Hindlimb muscle (tissue), 1 donor: ENCODE results near the gene ANKRD65. TPM values are rescaled to one million over a fixed set of nuclear protein-coding genes. Genes with fewer than 3 reads are reported as not detected.
"Not testable (repeated sequence)": the region's sequence is repeated elsewhere in the genome, so short reads cannot be mapped to it uniquely, and the experiment has no call there.

Source experiments
- DNase-seq: peaks from one replicate; pipeline ENCODE4 v3.0.0-alpha.2; 2013
- polyA plus RNA-seq: library from polyadenylated mRNA; unstranded; fragments of 120-200 nt; gene quantifications from one replicate; pipeline ENCODE4 v1.2.1, GENCODE V29; 2013; ENCODE audit not compliant: insufficient read length

The ANKRD65 gene
- polyA plus RNA-seq, 1 donor, result 24.7 TPM

- DNase-seq, result not testable (repeated sequence)
Measured at GRCh38 chr1:1370094-1370493, 51.0 kb downstream of the ANKRD65 start.

Other genes with a start within 250 kb of the ANKRD65 start
- 0.25 TPM for gene TTLL10, start 247.4 kb downstream of the ANKRD65 start, polyA plus RNA-seq
- 4.1 TPM for gene TNFRSF18, start 214.7 kb downstream of the ANKRD65 start, polyA plus RNA-seq
- 3.2 TPM for gene TNFRSF4, start 207.1 kb downstream of the ANKRD65 start, polyA plus RNA-seq
- gene SDF4, start 189.3 kb downstream of the ANKRD65 start, polyA plus RNA-seq, result 92.9 TPM
- gene B3GALT6, start 189.0 kb downstream of the ANKRD65 start, polyA plus RNA-seq, result 20.0 TPM
- 3.6 TPM for gene C1QTNF12, start 174.6 kb downstream of the ANKRD65 start, polyA plus RNA-seq
- gene UBE2J2, start 147.4 kb downstream of the ANKRD65 start, polyA plus RNA-seq, result 39.1 TPM
- gene SCNN1D, start 140.8 kb downstream of the ANKRD65 start, polyA plus RNA-seq, result 5.4 TPM
- gene ACAP3, start 113.3 kb downstream of the ANKRD65 start, polyA plus RNA-seq, result 54.6 TPM
- gene PUSL1, start 112.7 kb downstream of the ANKRD65 start, polyA plus RNA-seq, result 7.0 TPM
- gene INTS11, start 96.6 kb downstream of the ANKRD65 start, polyA plus RNA-seq, result 87.7 TPM
- 20.2 TPM for gene CPTP, start 96.5 kb downstream of the ANKRD65 start, polyA plus RNA-seq
- 3.9 TPM for gene TAS1R3, start 90.0 kb downstream of the ANKRD65 start, polyA plus RNA-seq
- 54.3 TPM for gene DVL1, start 71.9 kb downstream of the ANKRD65 start, polyA plus RNA-seq
- 73.1 TPM for gene MXRA8, start 62.7 kb downstream of the ANKRD65 start, polyA plus RNA-seq
- gene AURKAIP1, start 46.1 kb downstream of the ANKRD65 start, polyA plus RNA-seq, result 71.7 TPM
- 174 TPM for gene CCNL2, start 21.9 kb downstream of the ANKRD65 start, polyA plus RNA-seq
- gene MRPL20, start 14.0 kb downstream of the ANKRD65 start, polyA plus RNA-seq, result 91.1 TPM
- gene VWA1, start 14.4 kb upstream of the ANKRD65 start, polyA plus RNA-seq, result 72.5 TPM
- 0.90 TPM for gene ATAD3C, start 28.4 kb upstream of the ANKRD65 start, polyA plus RNA-seq
- gene ATAD3B, start 50.5 kb upstream of the ANKRD65 start, polyA plus RNA-seq, result 13.0 TPM
- gene ATAD3A, start 90.9 kb upstream of the ANKRD65 start, polyA plus RNA-seq, result 23.1 TPM
- gene TMEM240, start 119.3 kb upstream of the ANKRD65 start, polyA plus RNA-seq, result 4.8 TPM
- gene SSU72, start 153.6 kb upstream of the ANKRD65 start, polyA plus RNA-seq, result 92.1 TPM
- 3.0 TPM for gene FNDC10, start 178.9 kb upstream of the ANKRD65 start, polyA plus RNA-seq
- gene MIB2, start 194.2 kb upstream of the ANKRD65 start, polyA plus RNA-seq, result 92.6 TPM
- 38.1 TPM for gene MMP23B, start 210.9 kb upstream of the ANKRD65 start, polyA plus RNA-seq
- gene CDK11B, start 237.7 kb upstream of the ANKRD65 start, polyA plus RNA-seq, result 39.0 TPM